Panc1 (cell line): ENCODE measurements around the gene CORO1C. TPM values are rescaled to one million over a fixed set of nuclear protein-coding genes. Genes with fewer than 3 reads are reported as not detected.

ENCODE experiments used
- ATAC-seq: fragments of 200-7000 bp; cut with Tn5 transposase; 2 replicates; pipeline ENCODE4 v1.9.1; 2020; ENCODE audit warnings: mild to moderate bottlenecking, moderate library complexity
- BruUV-seq: library from RNA; stranded (reverse); fragments of 400-500 nt; replicated peaks from 2 replicates; lab custom pipeline; 2021; lab: Mats Ljungman, UMichigan
- CTCF ChIA-PET: fragments of 300-600 bp; sonication (Branson Sonifier 250); formaldehyde crosslinking; loops from one replicate; lab custom pipeline; 2022; ENCODE audit warnings: antibody characterized with exemption; lab: Charles Lee
- POLR2A ChIA-PET: fragments of 300-600 bp; sonication (Branson Sonifier 250); formaldehyde crosslinking; loops from one replicate; lab custom pipeline; 2022; ENCODE audit warnings: antibody characterized with exemption; lab: Charles Lee
- DNase-seq: peaks from one replicate; pipeline ENCODE4 v3.0.0-alpha.2; 2010; ENCODE audit warnings: low read depth, low spot score
- H3K27ac ChIP-seq: 2 replicates; pipeline ENCODE4 v1.5.1; 2011; ENCODE audit warnings: mild to moderate bottlenecking, low read length, inconsistent platforms
- H3K27me3 ChIP-seq: fragments of 200-500 bp; sonication (Bioruptor generic); 2 replicates; pipeline ENCODE4 v1.6.0; 2014; ENCODE audit warnings: low read length, inconsistent platforms; ENCODE audit not compliant: control insufficient read depth, insufficient read depth
- H3K36me3 ChIP-seq: fragments of 200-500 bp; sonication (Bioruptor generic); 2 replicates; pipeline ENCODE4 v1.5.1; 2014; ENCODE audit warnings: inconsistent platforms, mild to moderate bottlenecking, low read length, moderate library complexity; ENCODE audit not compliant: control insufficient read depth, insufficient read depth
- H3K4me1 ChIP-seq: 2 replicates; pipeline ENCODE4 v1.5.1; 2011; ENCODE audit warnings: inconsistent platforms, mild to moderate bottlenecking, low read length, moderate library complexity; ENCODE audit not compliant: control insufficient read depth, insufficient read depth
- H3K4me3 ChIP-seq, 2 experiments: 2 replicates each; pipeline ENCODE4 v1.5.1; 2011 to 2012; ENCODE audit warnings: low read depth in 2 of 2, low read length in 2 of 2, mild to moderate bottlenecking in 2 of 2, inconsistent platforms in 1 of 2, moderate library complexity in 1 of 2
- H3K9me3 ChIP-seq: fragments of 200-500 bp; sonication (Bioruptor generic); 2 replicates; pipeline ENCODE4 v1.5.1; 2014; ENCODE audit warnings: low read depth, mild to moderate bottlenecking, inconsistent platforms, low read length, moderate library complexity; ENCODE audit not compliant: control insufficient read depth, insufficient read depth
- POLR2AphosphoS5 ChIP-seq: IDR thresholded peaks from 2 replicates; pipeline ENCODE4 v1.6.1; 2012; ENCODE audit warnings: mild to moderate bottlenecking, low read depth, low read length, moderate library complexity
- SIN3A ChIP-seq: IDR thresholded peaks from 2 replicates; pipeline ENCODE4 v1.6.1; 2012; ENCODE audit warnings: low read depth, mild to moderate bottlenecking, low read length, moderate library complexity, borderline replicate concordance; ENCODE audit not compliant: insufficient read depth
- TCF7L2 ChIP-seq: IDR thresholded peaks from 2 replicates; pipeline ENCODE4 v1.6.1; 2011; ENCODE audit warnings: mild to moderate bottlenecking, low read depth, low read length, inconsistent platforms
- in situ Hi-C: cut with HindIII; loops from 2 replicates; pipeline ENCODE4 v1.10.0; 2016; ENCODE audit warnings: low sequenced_read_pairs, low pct_unique_long_range_greater_than_20kb
- intact Hi-C: fragments of 100-400 bp; cut with micrococcal nuclease; formaldehyde crosslinking; loops from one replicate; pipeline ENCODE4 v1.10.0; 2022; ENCODE audit not compliant: unreplicated experiment
- total RNA-seq: library from RNA; stranded (reverse); gene quantifications from one replicate; pipeline ENCODE4 v1.2.1, GENCODE V29; 2021; ENCODE audit not compliant: unreplicated experiment
- TF ChIP-seq, protein P1 (sequence below): fragments of 450-650 bp; IDR thresholded peaks from 2 replicates; pipeline ENCODE4 v1.5.1; 2017; ENCODE audit warnings: mild to moderate bottlenecking
- TF ChIP-seq, protein P2 (sequence below), 2 experiments: IDR thresholded peaks; 2 replicates each; pipeline ENCODE4 v1.6.1; 2011 to 2012; ENCODE audit warnings: low read depth in 2 of 2, control low read depth in 1 of 2, low read length in 1 of 2, mild to moderate bottlenecking in 1 of 2, moderate library complexity in 1 of 2; ENCODE audit not compliant: insufficient read depth in 1 of 2

The CORO1C gene
- total RNA-seq, 1 experiment from 2014 or later: 165 TPM

DNA sequence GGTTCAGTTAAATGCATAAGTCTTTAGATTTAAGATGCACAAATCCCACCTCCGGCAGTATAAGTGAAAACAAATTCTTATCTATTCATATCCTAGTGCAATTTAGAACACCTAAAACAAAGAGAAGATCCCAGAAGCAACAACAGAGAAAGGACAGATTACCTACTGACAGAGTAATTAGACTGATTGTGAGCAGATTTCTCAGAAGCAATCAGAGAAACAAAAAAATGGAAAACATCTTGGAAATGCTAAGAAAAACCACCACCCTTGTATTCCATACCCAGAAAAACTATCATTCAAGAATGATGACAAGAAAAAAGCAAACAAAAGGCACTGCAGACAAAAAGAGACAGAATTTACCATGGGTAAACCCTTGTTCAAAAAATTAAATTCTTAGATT, 50.0 kb downstream of the CORO1C start:
- ChIA-PET CTCF (no interaction called here), POLR2A (no interaction called here)
- ATAC-seq (no peak), DNase-seq (no peak)
- in situ Hi-C loops (no loop called here), intact Hi-C loops (no loop called here)
- Histone ChIP-seq H3K4me1 (peaks cover 18% of the 10 kb centered on the region), H3K27me3 (no peaks in the 10 kb centered on the region), H3K9me3 (no peaks in the 10 kb centered on the region), H3K27ac (no peak overlapping the region), H3K36me3 (0 out of 2 replicates have a peak, but pooled peaks cover 2% of the 10 kb centered on the region), H3K4me3 (no peak overlapping the region)
- no TSS peak for BruUV-seq
- TF ChIP-seq, protein P1, sequence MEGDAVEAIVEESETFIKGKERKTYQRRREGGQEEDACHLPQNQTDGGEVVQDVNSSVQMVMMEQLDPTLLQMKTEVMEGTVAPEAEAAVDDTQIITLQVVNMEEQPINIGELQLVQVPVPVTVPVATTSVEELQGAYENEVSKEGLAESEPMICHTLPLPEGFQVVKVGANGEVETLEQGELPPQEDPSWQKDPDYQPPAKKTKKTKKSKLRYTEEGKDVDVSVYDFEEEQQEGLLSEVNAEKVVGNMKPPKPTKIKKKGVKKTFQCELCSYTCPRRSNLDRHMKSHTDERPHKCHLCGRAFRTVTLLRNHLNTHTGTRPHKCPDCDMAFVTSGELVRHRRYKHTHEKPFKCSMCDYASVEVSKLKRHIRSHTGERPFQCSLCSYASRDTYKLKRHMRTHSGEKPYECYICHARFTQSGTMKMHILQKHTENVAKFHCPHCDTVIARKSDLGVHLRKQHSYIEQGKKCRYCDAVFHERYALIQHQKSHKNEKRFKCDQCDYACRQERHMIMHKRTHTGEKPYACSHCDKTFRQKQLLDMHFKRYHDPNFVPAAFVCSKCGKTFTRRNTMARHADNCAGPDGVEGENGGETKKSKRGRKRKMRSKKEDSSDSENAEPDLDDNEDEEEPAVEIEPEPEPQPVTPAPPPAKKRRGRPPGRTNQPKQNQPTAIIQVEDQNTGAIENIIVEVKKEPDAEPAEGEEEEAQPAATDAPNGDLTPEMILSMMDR: no peak
- TF ChIP-seq SIN3A: no peak
- TF ChIP-seq, protein P2, sequence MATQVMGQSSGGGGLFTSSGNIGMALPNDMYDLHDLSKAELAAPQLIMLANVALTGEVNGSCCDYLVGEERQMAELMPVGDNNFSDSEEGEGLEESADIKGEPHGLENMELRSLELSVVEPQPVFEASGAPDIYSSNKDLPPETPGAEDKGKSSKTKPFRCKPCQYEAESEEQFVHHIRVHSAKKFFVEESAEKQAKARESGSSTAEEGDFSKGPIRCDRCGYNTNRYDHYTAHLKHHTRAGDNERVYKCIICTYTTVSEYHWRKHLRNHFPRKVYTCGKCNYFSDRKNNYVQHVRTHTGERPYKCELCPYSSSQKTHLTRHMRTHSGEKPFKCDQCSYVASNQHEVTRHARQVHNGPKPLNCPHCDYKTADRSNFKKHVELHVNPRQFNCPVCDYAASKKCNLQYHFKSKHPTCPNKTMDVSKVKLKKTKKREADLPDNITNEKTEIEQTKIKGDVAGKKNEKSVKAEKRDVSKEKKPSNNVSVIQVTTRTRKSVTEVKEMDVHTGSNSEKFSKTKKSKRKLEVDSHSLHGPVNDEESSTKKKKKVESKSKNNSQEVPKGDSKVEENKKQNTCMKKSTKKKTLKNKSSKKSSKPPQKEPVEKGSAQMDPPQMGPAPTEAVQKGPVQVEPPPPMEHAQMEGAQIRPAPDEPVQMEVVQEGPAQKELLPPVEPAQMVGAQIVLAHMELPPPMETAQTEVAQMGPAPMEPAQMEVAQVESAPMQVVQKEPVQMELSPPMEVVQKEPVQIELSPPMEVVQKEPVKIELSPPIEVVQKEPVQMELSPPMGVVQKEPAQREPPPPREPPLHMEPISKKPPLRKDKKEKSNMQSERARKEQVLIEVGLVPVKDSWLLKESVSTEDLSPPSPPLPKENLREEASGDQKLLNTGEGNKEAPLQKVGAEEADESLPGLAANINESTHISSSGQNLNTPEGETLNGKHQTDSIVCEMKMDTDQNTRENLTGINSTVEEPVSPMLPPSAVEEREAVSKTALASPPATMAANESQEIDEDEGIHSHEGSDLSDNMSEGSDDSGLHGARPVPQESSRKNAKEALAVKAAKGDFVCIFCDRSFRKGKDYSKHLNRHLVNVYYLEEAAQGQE (IDR thresholded peaks at IDR 0.05; ENCODE audit: insufficient read depth in 1 of 2, low read depth in 2 of 2, low read length in 1 of 2): no peak
- TF ChIP-seq POLR2AphosphoS5: no peak

DNA sequence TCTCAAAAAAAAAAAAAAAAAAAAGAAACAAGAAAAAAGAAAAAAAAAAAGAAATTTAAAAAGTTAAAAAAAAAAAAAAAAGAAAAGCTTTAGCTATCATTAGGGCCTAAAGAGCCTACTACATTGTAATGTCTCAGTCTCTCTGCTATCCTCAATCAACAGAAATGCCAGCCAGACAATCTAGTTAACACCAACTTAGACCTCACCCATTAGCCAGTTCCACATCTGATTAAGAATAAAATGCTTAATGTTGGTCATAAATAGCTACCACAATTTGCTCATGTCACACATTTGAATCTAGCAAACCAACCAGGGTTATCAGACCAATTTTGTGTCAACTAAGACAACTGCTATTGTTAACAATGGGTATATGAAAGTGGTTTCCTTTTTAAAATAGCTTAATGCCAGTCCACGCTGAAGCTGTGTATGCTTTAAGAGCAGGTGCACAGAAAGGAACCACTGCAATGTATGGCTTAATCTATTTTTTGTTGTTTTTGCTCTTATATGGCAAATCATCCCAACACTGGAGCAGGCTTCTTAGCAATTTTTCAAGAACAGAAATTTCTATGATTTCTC, 52.1 kb downstream of the CORO1C start:
- Histone ChIP-seq H3K27ac (no peak overlapping the region), H3K9me3 (no peaks in the 10 kb centered on the region), H3K4me3 (no peak overlapping the region), H3K36me3 (0 out of 2 replicates have a peak, but pooled peaks cover 2% of the 10 kb centered on the region), H3K4me1 (0 out of 2 replicates have a peak, but pooled peaks cover 3% of the 10 kb centered on the region), H3K27me3 (no peaks in the 10 kb centered on the region)
- BruUV-seq: no TSS peak
- in situ Hi-C loops: no loop called here
- DNase-seq (no peak), ATAC-seq (no peak)
- CTCF ChIA-PET: no interaction called here
- TF ChIP-seq, protein P1: no peak
- TF ChIP-seq SIN3A: no peak
- TF ChIP-seq POLR2AphosphoS5: no peak
- TF ChIP-seq TCF7L2: no peak
- TF ChIP-seq, protein P2 (IDR thresholded peaks at IDR 0.05; ENCODE audit: insufficient read depth in 1 of 2, low read depth in 2 of 2, low read length in 1 of 2): no peak
- intact Hi-C loops: no loop called here
- POLR2A ChIA-PET: interaction anchor here (0.6 to 0.8 kb wide), 2 partner anchors 43 to 756 kb away, joined by 4 to 12 read pairs; no protein-coding TSS in a partner anchor
